Gastrocnemius medialis (tissue), 4 donors: ENCODE measurements around the gene PSMD5.

ENCODE experiments used
- POLR2A ChIP-seq, 2 donors: fragments of 450-650 bp; IDR thresholded peaks; one replicate each; pipeline ENCODE4 v1.6.1; 2017; ENCODE audit warnings: antibody characterized with exemption in 2 of 2, mild to moderate bottlenecking in 2 of 2, moderate library complexity in 2 of 2
- TF ChIP-seq, protein P1 (sequence below), 5 experiments: fragments of 450-650 bp in 3 of 5; fragments of 200-600 bp in 2 of 5; sonication (generic) in 2 of 5; IDR thresholded peaks in 4 of 5; conservative IDR thresholded peaks in 1 of 5; 1 replicate in 4 of 5; 2 replicates in 1 of 5; pipeline ENCODE4 v1.5.1; 2016 to 2019; ENCODE audit warnings: antibody characterized with exemption in 5 of 5, mild to moderate bottlenecking in 3 of 5, moderate library complexity in 3 of 5

GRCh38 chr9:120869726-120870125 lies 27.0 kb upstream of the PSMD5 start:
- TF ChIP-seq, protein P1, sequence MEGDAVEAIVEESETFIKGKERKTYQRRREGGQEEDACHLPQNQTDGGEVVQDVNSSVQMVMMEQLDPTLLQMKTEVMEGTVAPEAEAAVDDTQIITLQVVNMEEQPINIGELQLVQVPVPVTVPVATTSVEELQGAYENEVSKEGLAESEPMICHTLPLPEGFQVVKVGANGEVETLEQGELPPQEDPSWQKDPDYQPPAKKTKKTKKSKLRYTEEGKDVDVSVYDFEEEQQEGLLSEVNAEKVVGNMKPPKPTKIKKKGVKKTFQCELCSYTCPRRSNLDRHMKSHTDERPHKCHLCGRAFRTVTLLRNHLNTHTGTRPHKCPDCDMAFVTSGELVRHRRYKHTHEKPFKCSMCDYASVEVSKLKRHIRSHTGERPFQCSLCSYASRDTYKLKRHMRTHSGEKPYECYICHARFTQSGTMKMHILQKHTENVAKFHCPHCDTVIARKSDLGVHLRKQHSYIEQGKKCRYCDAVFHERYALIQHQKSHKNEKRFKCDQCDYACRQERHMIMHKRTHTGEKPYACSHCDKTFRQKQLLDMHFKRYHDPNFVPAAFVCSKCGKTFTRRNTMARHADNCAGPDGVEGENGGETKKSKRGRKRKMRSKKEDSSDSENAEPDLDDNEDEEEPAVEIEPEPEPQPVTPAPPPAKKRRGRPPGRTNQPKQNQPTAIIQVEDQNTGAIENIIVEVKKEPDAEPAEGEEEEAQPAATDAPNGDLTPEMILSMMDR (IDR thresholded peaks at IDR 0.05 in 4 of 5, conservative IDR thresholded peaks at IDR 0.05 in 1 of 5) = no peak
- no peak for TF ChIP-seq POLR2A (IDR thresholded peaks at IDR 0.05)
